ENCODE results near the gene TAS2R3.

The TAS2R3 gene

GRCh38 chr7:141731476-141732149 lies 32.3 kb upstream of the TAS2R3 start:
- no peak overlapping the region for H3K27ac ChIP-seq
- TF ChIP-seq CTCF (conservative IDR thresholded peaks at IDR 0.05) (no peak), ZFX (IDR thresholded peaks at IDR 0.05) (no peak)

DNA sequence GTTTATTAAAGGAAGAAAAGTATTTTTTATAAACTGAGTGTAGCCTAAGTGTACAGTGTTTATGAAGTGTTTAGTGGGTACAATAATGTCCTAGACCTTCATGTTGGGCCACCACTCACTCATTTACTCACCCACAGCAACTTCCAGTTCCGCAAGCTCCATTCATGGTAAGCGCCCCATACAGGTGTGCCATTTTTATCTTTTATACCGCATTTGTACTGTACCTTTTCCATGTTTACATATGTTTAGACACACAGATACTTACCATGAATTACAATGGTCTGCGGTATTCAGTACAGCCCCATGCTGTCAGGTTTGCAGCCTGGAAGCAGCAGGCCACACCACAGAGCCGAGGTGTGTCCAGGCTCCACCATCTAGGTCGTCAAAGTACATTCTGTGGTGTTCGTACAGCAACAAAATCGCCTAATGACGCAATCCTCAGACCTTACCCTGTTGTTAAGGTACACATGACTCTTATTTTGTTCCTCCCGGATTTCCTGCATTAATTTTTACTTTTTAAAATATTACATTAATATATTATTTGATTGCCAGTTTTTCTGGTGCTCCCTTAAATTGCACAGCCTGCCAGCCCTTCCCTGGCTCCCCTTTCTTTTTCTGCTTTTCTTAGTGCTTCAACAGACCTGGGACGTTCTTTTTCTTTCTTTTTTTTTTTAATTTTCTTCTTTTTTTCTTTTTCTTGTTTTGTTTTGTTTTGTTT lies 26.6 kb upstream of the TAS2R3 start:
- H3K27ac ChIP-seq: peak overlapping the region; percentile 82
- TF ChIP-seq ZFX (IDR thresholded peaks at IDR 0.05): no peak
- no peak for TF ChIP-seq CTCF (conservative IDR thresholded peaks at IDR 0.05)

DNA sequence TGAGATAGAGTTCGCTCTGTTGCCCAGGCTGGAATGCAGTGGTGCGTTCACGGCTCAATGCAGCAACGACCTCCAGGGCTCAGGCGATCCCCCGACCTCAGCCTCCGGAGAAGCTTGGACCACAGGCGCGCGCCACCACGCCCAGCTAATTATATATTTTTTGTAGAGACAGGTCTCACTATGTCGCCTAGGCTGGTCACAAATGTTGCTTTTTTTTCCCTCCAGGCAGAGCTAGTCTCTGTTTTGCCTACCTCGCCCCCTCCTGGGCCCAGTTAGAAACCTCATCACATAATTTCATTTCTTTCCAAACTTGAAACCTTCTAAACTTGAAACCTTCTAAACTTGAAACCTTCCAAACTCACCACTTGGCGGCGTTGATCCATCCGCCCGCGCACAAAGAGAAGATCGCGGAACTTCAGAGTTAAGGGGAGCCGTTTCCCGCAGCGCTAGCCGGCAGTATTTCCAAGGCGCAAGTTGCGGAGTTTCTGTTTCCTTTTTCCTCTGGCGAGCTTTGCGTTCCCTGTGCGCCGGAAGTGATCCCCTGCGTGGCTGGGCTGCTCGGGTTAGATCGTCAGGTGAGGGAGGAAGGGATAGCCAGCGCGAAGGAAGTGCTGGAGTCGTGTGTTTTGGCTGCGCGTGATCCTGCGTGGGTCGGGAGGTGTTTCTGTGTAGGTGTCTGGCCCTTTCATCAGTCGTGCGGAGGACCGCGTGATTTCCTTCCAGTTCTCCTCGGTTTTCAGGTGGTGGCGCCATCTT lies 25.9 kb upstream of the TAS2R3 start, which contains the start of gene SSBP1:
Gene SSBP1, plus strand, starts transcription at position 523 of the 756 bp plus-strand sequence. CDS start 809 bp downstream, outside the sequence.
- TF ChIP-seq CTCF (conservative IDR thresholded peaks at IDR 0.05) (peak; percentile 98), ZFX (IDR thresholded peaks at IDR 0.05) (no peak)
- peak within 1 kb of the TSS; percentile 82 for H3K27ac ChIP-seq

DNA sequence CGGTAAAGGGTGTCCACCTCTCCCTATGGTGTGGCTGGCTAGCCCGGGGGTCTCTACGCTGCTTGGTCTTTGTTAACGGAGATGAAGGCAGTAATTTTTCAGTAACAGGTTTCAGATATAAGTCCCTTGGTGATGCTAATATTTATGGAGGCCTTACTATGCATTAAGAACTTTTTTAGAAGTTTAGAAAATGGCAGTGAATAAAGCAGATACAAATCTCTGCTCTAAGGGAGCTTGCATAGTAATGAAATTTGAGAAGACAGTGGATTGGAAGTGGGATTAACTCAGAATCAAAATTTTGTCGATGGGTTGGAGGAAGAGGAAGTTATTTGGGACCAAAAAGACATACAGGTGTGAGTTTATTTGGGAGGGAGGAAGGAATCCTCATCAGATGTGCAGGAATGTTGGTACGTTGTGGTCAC lies 25.3 kb upstream of the TAS2R3 start:
- no peak for TF ChIP-seq ZFX (IDR thresholded peaks at IDR 0.05)
- TF ChIP-seq CTCF (conservative IDR thresholded peaks at IDR 0.05): no peak
- H3K27ac ChIP-seq: peak overlapping the region; percentile 82

DNA sequence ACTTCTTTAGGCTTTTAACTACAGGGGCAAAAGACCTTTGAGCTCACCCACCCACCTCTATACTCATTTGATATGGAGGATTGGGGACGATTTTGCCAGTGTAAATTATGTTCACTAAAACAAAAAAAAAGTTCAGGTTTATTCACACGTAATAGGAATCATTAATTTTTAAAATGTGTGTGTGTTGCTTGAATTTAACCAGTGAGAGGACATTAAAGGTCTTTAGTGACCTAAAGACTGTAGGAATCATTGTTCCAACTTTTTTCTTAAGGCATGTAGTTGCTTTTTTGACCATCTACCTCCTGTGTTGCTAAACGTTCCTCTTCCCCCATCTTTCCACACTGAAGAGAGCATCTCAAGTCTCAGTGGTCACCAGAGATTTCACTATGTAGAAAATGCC lies 24.6 kb upstream of the TAS2R3 start:
- TF ChIP-seq ZFX (IDR thresholded peaks at IDR 0.05) (no peak), CTCF (conservative IDR thresholded peaks at IDR 0.05) (no peak)
- no peak overlapping the region for H3K27ac ChIP-seq

GRCh38 chr7:141742229-141742628 lies 21.7 kb upstream of the TAS2R3 start:
- TF ChIP-seq ZFX (IDR thresholded peaks at IDR 0.05) (no peak), CTCF (conservative IDR thresholded peaks at IDR 0.05) (no peak)
- no peak overlapping the region for H3K27ac ChIP-seq

GRCh38 chr7:141744131-141744530 lies 19.8 kb upstream of the TAS2R3 start:
- no peak for TF ChIP-seq ZFX (IDR thresholded peaks at IDR 0.05)
- TF ChIP-seq CTCF (conservative IDR thresholded peaks at IDR 0.05): no peak
- no peak overlapping the region for H3K27ac ChIP-seq

Measured in C4-2B (cell line).